SK-N-SH (cell line): ENCODE data around the gene NCKAP5. TPM values are rescaled to one million over a fixed set of nuclear protein-coding genes. Genes with fewer than 3 reads are reported as not detected.

ENCODE experiments used
- CTCF ChIA-PET: fragments of 300-600, 350-600 bp; formaldehyde crosslinking; extraction: SDS; loops from one replicate; lab custom pipeline; 2021; lab: Yijun Ruan, JAX
- POLR2A ChIA-PET: fragments of 350-600 bp; sonication (Branson Sonifier 250); formaldehyde crosslinking; extraction: SDS; loops from one replicate; lab custom pipeline; 2020; ENCODE audit warnings: antibody characterized with exemption, inconsistent platforms; lab: Yijun Ruan, JAX
- DNase-seq: peaks from one replicate; pipeline ENCODE4 v3.0.0; 2012
- H2AFZ ChIP-seq: fragments of 200-600 bp; sonication (generic); 2 replicates; pipeline ENCODE4 v1.8.1; 2016; ENCODE audit warnings: antibody characterized with exemption, mild to moderate bottlenecking, low read depth
- H3F3A ChIP-seq: fragments of 200-600 bp; sonication (generic); replicated peaks from 2 replicates; pipeline ENCODE3; 2016; ENCODE audit warnings: antibody characterized with exemption, mild to moderate bottlenecking; ENCODE audit not compliant: insufficient read depth
- H3K27ac ChIP-seq, 2 experiments: fragments of 200-500 bp in 1 of 2; fragments of 200-600 bp in 1 of 2; sonication (Bioruptor generic) in 1 of 2; sonication (generic), shearing (Covaris generic) in 1 of 2; 2 replicates each; pipeline versions ENCODE4 v1.5.1 to v1.6.1; 2014 to 2016; ENCODE audit warnings: low read depth in 2 of 2, inconsistent platforms in 1 of 2, low read length in 1 of 2, mild to moderate bottlenecking in 1 of 2, mixed read lengths in 1 of 2
- H3K27me3 ChIP-seq: fragments of 200-600 bp; sonication (generic), shearing (Covaris generic); 2 replicates; pipeline ENCODE4 v1.6.1; 2016; ENCODE audit warnings: mixed run types; ENCODE audit not compliant: insufficient read depth
- H3K36me3 ChIP-seq, 2 experiments: fragments of 200-500 bp in 1 of 2; fragments of 200-600 bp in 1 of 2; sonication (Bioruptor generic) in 1 of 2; sonication (generic) in 1 of 2; replicated peaks in 1 of 2; 2 replicates each; pipeline versions ENCODE3 to v1.5.1; 2014 to 2016; ENCODE audit warnings: low read length in 1 of 2, mild to moderate bottlenecking in 1 of 2; ENCODE audit not compliant: insufficient read depth in 2 of 2, control insufficient read depth in 1 of 2
- H3K4me1 ChIP-seq, 2 experiments: fragments of 200-500 bp in 1 of 2; fragments of 200-600 bp in 1 of 2; sonication (Bioruptor generic) in 1 of 2; sonication (generic), shearing (Covaris generic) in 1 of 2; 2 replicates each; pipeline versions ENCODE4 v1.5.1 to v1.6.1; 2014 to 2016; ENCODE audit warnings: low read depth in 1 of 2, low read length in 1 of 2, mixed run types in 1 of 2; ENCODE audit not compliant: insufficient read depth in 2 of 2, control insufficient read depth in 1 of 2
- H3K4me2 ChIP-seq: fragments of 200-600 bp; sonication (generic), shearing (Covaris generic); 2 replicates; pipeline ENCODE4 v1.6.1; 2017; ENCODE audit warnings: mixed run types
- H3K4me3 ChIP-seq, 2 experiments: fragments of 200-500 bp in 1 of 2; fragments of 200-600 bp in 1 of 2; sonication (Bioruptor generic) in 1 of 2; sonication (generic), shearing (Covaris generic) in 1 of 2; 2 replicates each; pipeline versions ENCODE4 v1.5.1 to v1.8.1; 2014 to 2016; ENCODE audit warnings: low read depth in 2 of 2, inconsistent platforms in 1 of 2, low read length in 1 of 2, mild to moderate bottlenecking in 1 of 2, mixed read lengths in 1 of 2, moderate library complexity in 1 of 2
- H3K79me2 ChIP-seq: fragments of 200-600 bp; sonication (generic); 2 replicates; pipeline ENCODE4 v1.8.1; 2017; ENCODE audit warnings: mild to moderate bottlenecking; ENCODE audit not compliant: insufficient read depth
- H3K9ac ChIP-seq: fragments of 200-600 bp; sonication (generic); 2 replicates; pipeline ENCODE4 v1.6.1; 2017; ENCODE audit warnings: mixed run types
- H3K9me2 ChIP-seq: fragments of 200-600 bp; sonication (generic); 2 replicates; pipeline ENCODE4 v1.6.1; 2017; ENCODE audit warnings: mixed run types
- H3K9me3 ChIP-seq: fragments of 200-600 bp; sonication (generic); 2 replicates; pipeline ENCODE4 v1.6.1; 2017; ENCODE audit warnings: mixed run types, mild to moderate bottlenecking, moderate library complexity
- H4K20me1 ChIP-seq: fragments of 200-600 bp; sonication (generic); 2 replicates; pipeline ENCODE4 v1.6.1; 2017; ENCODE audit warnings: mild to moderate bottlenecking, mixed run types; ENCODE audit not compliant: insufficient read depth
- ELF1 ChIP-seq: IDR thresholded peaks from 2 replicates; pipeline ENCODE4 v1.4.0; 2012
- EZH2phosphoT487 ChIP-seq: fragments of 200-600 bp; sonication (generic); IDR thresholded peaks from 2 replicates; pipeline ENCODE4 v1.6.1; 2017; ENCODE audit warnings: low read depth, mixed run types, mild to moderate bottlenecking, antibody characterized with exemption, moderate library complexity, borderline replicate concordance
- FOSL2 ChIP-seq: IDR thresholded peaks from 2 replicates; pipeline ENCODE4 v1.4.0; 2012; ENCODE audit warnings: low read depth, mild to moderate bottlenecking, moderate library complexity, borderline replicate concordance
- FOXJ3 ChIP-seq: sonication (generic); formaldehyde crosslinking; IDR thresholded peaks from 2 replicates; pipeline ENCODE4 v1.5.1; 2020; ENCODE audit warnings: mild to moderate bottlenecking, missing genetic modification reagents
- FOXM1 ChIP-seq: IDR thresholded peaks from 2 replicates; pipeline ENCODE4 v1.4.0; 2012; ENCODE audit warnings: low read depth, mild to moderate bottlenecking
- GABPA ChIP-seq: IDR thresholded peaks from 2 replicates; pipeline ENCODE4 v1.4.0; 2012; ENCODE audit warnings: low read depth, mild to moderate bottlenecking
- IRF3 ChIP-seq: fragments of 150-350 bp; IDR thresholded peaks from 2 replicates; pipeline ENCODE4 v1.6.1; 2016; ENCODE audit warnings: mild to moderate bottlenecking, low read depth, low read length
- JUND ChIP-seq: IDR thresholded peaks from 2 replicates; pipeline ENCODE4 v1.4.0; 2012
- MXI1 ChIP-seq: IDR thresholded peaks from 2 replicates; pipeline ENCODE4 v1.6.1; 2012; ENCODE audit warnings: mild to moderate bottlenecking, low read depth, low read length, improper control_type of control experiment
- NFIC ChIP-seq: IDR thresholded peaks from 2 replicates; pipeline ENCODE4 v1.4.0; 2012; ENCODE audit warnings: borderline replicate concordance
- POLR2AphosphoS5 ChIP-seq: IDR thresholded peaks from 2 replicates; pipeline ENCODE4 v1.6.1; 2012; ENCODE audit warnings: low read depth, low read length
- RAD21 ChIP-seq: IDR thresholded peaks from 2 replicates; pipeline ENCODE4 v1.6.1; 2012; ENCODE audit warnings: mild to moderate bottlenecking, low read length
- SIN3A ChIP-seq: IDR thresholded peaks from 2 replicates; pipeline ENCODE4 v1.6.1; 2012; ENCODE audit warnings: low read depth, mild to moderate bottlenecking, low read length, moderate library complexity, borderline replicate concordance
- SMC3 ChIP-seq: IDR thresholded peaks from 2 replicates; pipeline ENCODE4 v1.6.1; 2012; ENCODE audit warnings: low read depth, low read length, improper control_type of control experiment
- TCF12 ChIP-seq: IDR thresholded peaks from 2 replicates; pipeline ENCODE4 v1.4.0; 2012
- TEAD4 ChIP-seq: IDR thresholded peaks from 2 replicates; pipeline ENCODE4 v1.4.0; 2012; ENCODE audit warnings: mild to moderate bottlenecking, borderline replicate concordance; ENCODE audit not compliant: insufficient read depth
- WGBS: methylation state at CpG from one replicate; pipeline ENCODE4 v1.1.6; 2017; ENCODE audit warnings: low lambda C conversion rate; 5-methylcytosine and 5-hydroxymethylcytosine counted together
- polyA plus RNA-seq, 3 experiments: library from polyadenylated mRNA; depleted of rRNA; stranded (reverse); fragments of >200 nt; gene quantifications; 2 replicates each; pipeline ENCODE4 v1.2.3, GENCODE V29; 2012
- TF ChIP-seq, protein P1 (sequence below): IDR thresholded peaks from 2 replicates; pipeline ENCODE4 v1.6.1; 2012; ENCODE audit warnings: mild to moderate bottlenecking, low read depth, low read length, moderate library complexity

The NCKAP5 gene
- polyA plus RNA-seq, 1 of the 3 experiments (the other 2 are of a cell fraction): 0.02 TPM

- CTCF ChIA-PET: interaction anchor here (0.7 kb wide), 1 partner anchor 678 kb away, joined by 3 read pairs; no protein-coding TSS in a partner anchor
- TF ChIP-seq SIN3A (no peak), FOXJ3 (CRISPR knock-in tag) (no peak), RAD21 (no peak), FOSL2 (no peak), MXI1 (no peak), GABPA (no peak)
- TF ChIP-seq, all 33 proteins: peak for 0
Measured at GRCh38 chr2:132971310-132972061, 596.8 kb downstream of the NCKAP5 start.

GRCh38 chr2:132969371-132969985 lies 598.8 kb downstream of the NCKAP5 start:
- no peak overlapping the region for H3K4me2 ChIP-seq
- no peak for TF ChIP-seq ELF1
- TF ChIP-seq NFIC: no peak
- no peak for TF ChIP-seq POLR2AphosphoS5
- TF ChIP-seq RAD21: no peak
- TF ChIP-seq GABPA: no peak
- no peak for TF ChIP-seq TCF12
- TF ChIP-seq TEAD4: no peak
- no peak for TF ChIP-seq SMC3
- no peak for TF ChIP-seq IRF3
- no peak for TF ChIP-seq FOXJ3 (CRISPR knock-in tag)
- TF ChIP-seq JUND: no peak
- no peak for TF ChIP-seq MXI1
- no peak for TF ChIP-seq FOXM1
- TF ChIP-seq, protein P1, sequence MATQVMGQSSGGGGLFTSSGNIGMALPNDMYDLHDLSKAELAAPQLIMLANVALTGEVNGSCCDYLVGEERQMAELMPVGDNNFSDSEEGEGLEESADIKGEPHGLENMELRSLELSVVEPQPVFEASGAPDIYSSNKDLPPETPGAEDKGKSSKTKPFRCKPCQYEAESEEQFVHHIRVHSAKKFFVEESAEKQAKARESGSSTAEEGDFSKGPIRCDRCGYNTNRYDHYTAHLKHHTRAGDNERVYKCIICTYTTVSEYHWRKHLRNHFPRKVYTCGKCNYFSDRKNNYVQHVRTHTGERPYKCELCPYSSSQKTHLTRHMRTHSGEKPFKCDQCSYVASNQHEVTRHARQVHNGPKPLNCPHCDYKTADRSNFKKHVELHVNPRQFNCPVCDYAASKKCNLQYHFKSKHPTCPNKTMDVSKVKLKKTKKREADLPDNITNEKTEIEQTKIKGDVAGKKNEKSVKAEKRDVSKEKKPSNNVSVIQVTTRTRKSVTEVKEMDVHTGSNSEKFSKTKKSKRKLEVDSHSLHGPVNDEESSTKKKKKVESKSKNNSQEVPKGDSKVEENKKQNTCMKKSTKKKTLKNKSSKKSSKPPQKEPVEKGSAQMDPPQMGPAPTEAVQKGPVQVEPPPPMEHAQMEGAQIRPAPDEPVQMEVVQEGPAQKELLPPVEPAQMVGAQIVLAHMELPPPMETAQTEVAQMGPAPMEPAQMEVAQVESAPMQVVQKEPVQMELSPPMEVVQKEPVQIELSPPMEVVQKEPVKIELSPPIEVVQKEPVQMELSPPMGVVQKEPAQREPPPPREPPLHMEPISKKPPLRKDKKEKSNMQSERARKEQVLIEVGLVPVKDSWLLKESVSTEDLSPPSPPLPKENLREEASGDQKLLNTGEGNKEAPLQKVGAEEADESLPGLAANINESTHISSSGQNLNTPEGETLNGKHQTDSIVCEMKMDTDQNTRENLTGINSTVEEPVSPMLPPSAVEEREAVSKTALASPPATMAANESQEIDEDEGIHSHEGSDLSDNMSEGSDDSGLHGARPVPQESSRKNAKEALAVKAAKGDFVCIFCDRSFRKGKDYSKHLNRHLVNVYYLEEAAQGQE: no peak
- TF ChIP-seq EZH2phosphoT487: no peak
- no peaks in the 10 kb centered on the region for H4K20me1 ChIP-seq
- H3K36me3 ChIP-seq: no peaks in the 10 kb centered on the region
- H3K9ac ChIP-seq: no peak overlapping the region
- H3K4me3 ChIP-seq: no peak overlapping the region
- H3K4me1 ChIP-seq: peaks cover 0 to 2% of the 10 kb centered on the region in 2 experiments; a peak in 1 of 4 replicates
- no peaks in the 10 kb centered on the region for H3F3A ChIP-seq
- H3K9me3 ChIP-seq: no peaks in the 10 kb centered on the region
- DNase-seq: no peak
- POLR2A ChIA-PET: no interaction called here
- H3K27me3 ChIP-seq: no peaks in the 10 kb centered on the region
- CTCF ChIA-PET: no interaction called here
- H3K79me2 ChIP-seq: no peaks in the 10 kb centered on the region
- no peak overlapping the region for H2AFZ ChIP-seq
- no peaks in the 10 kb centered on the region for H3K9me2 ChIP-seq
- H3K27ac ChIP-seq: no peak overlapping the region
- WGBS: 54% methylated on average over 4 of the region's 4 CpGs

More at GRCh38 chr2:132971310-132972061, 596.8 kb downstream of the NCKAP5 start:
- Histone ChIP-seq H3K9ac (no peak overlapping the region), H3K4me1 (peaks cover 0 to 6% of the 10 kb centered on the region in 2 experiments; a peak in 1 of 4 replicates), H3K36me3 (no peaks in the 10 kb centered on the region), H3K4me3 (no peak overlapping the region), H3K9me2 (no peaks in the 10 kb centered on the region), H2AFZ (no peak overlapping the region), H4K20me1 (no peaks in the 10 kb centered on the region), H3K9me3 (no peaks in the 10 kb centered on the region), H3F3A (no peaks in the 10 kb centered on the region), H3K27ac (no peak overlapping the region), H3K79me2 (no peaks in the 10 kb centered on the region), H3K27me3 (no peaks in the 10 kb centered on the region), H3K4me2 (no peak overlapping the region)
- POLR2A ChIA-PET: no interaction called here
- no peak for DNase-seq
- 69% methylated on average over 7 of the region's 7 CpGs for WGBS
